D721Med (cell line): ENCODE results near the gene RPS6KA2.

Experiments
- DNase-seq: peaks from one replicate; pipeline ENCODE4 v3.0.0; 2011; ENCODE audit warnings: low spot score; ENCODE audit not compliant: insufficient read length
- FAIRE-seq: peaks from 2 replicates; lab custom pipeline; 2011; peaks lifted over from hg19 to GRCh38; lab: Jason Lieb, UNC
- CTCF ChIP-seq: IDR thresholded peaks from 2 replicates; pipeline ENCODE4 v1.5.1; 2012; ENCODE audit warnings: mild to moderate bottlenecking, control low read depth; ENCODE audit not compliant: insufficient read depth; ENCODE audit errors: missing control alignments

The RPS6KA2 gene

GRCh38 chr6:166417285-166417691 is 209.8 kb downstream of the RPS6KA2 start:
- TF ChIP-seq CTCF: no peak
- no peak for DNase-seq
- no peak for FAIRE-seq

GRCh38 chr6:166415833-166416347 is 211.2 kb downstream of the RPS6KA2 start:
- FAIRE-seq: no peak
- no peak for DNase-seq
- TF ChIP-seq CTCF: no peak

- DNase-seq: no peak
- no peak for FAIRE-seq
- TF ChIP-seq CTCF: no peak
Observed at GRCh38 chr6:166415306-166415705, 211.7 kb downstream of the RPS6KA2 start.

GRCh38 chr6:166413491-166413951 is 213.5 kb downstream of the RPS6KA2 start:
- no peak for TF ChIP-seq CTCF
- no peak for FAIRE-seq

GRCh38 chr6:166412911-166413384 is 214.1 kb downstream of the RPS6KA2 start:
- FAIRE-seq: no peak
- DNase-seq: no peak
- TF ChIP-seq CTCF: no peak

More at GRCh38 chr6:166413491-166413951, 213.5 kb downstream of the RPS6KA2 start:
- no peak for DNase-seq

GRCh38 chr6:166412156-166412910 is 214.7 kb downstream of the RPS6KA2 start:
- no peak for TF ChIP-seq CTCF
- DNase-seq (no peak), FAIRE-seq (no peak)

GRCh38 chr6:166411721-166412151 is 215.3 kb downstream of the RPS6KA2 start:
- FAIRE-seq: no peak
- no peak for DNase-seq
- no peak for TF ChIP-seq CTCF
